Right renal cortex interstitium (tissue), 3 donors: ENCODE data around the gene RAB39B. TPM values are rescaled to one million over a fixed set of nuclear protein-coding genes. Genes with fewer than 3 reads are reported as not detected.

Source experiments
- DNase-seq, 3 donors: peaks; one replicate each; pipeline ENCODE4 v3.0.0-alpha.2; 2013; ENCODE audit warnings: low read depth in 3 of 3, low spot score in 2 of 3
- polyA plus RNA-seq, 3 donors: library from polyadenylated mRNA; unstranded; fragments of 120-200 nt; gene quantifications; one replicate each; pipeline ENCODE4 v1.2.1, GENCODE V29; 2013; ENCODE audit not compliant: insufficient read length in 3 of 3

RAB39B gene
- polyA plus RNA-seq, 3 donors: 2.8 to 3.5 (median 3.3) TPM

DNA sequence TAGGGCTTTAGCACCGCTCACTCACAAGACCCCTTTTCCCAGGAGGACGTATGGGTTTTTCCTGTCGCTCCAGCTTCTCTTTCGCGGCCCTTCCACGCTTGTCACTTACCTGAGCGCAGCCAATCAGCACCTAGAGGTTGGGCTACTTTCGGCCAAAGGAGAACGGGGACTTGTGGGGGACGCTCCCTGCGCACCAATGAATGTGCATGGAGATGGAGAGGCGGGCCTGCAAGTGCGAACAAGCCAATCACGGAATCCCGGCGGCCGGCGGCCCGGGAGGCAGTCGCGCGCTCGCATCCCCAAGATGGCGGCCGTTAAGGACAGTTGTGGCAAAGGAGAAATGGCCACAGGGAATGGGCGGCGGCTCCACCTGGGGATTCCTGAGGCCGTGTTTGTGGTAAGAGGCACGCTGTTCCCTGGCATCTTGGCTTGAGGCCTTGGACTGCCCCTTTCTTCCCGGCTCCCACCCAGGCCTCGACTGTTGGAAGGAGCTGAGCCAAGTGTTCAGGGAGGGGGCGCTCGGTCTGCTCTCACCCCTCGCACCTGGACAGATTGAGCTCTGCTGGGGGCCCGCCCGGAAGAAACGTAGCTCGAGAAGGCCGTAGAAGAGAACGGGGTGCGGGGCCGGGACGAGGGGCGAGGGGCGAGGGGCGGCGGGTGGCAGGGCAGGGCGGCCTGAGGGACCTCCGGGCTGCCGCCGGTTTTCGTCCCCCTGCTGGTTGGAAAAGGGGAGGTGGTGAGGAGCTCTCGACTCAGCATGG is 47.9 kb downstream of the RAB39B start, which contains the start of gene VBP1:
Gene VBP1 (plus strand): TSS at position 282 of the 761 bp plus-strand sequence. CDS start 23 bp downstream, at position 305.
- DNase-seq: peak; percentile 62 to 75 (median 74)

DNA sequence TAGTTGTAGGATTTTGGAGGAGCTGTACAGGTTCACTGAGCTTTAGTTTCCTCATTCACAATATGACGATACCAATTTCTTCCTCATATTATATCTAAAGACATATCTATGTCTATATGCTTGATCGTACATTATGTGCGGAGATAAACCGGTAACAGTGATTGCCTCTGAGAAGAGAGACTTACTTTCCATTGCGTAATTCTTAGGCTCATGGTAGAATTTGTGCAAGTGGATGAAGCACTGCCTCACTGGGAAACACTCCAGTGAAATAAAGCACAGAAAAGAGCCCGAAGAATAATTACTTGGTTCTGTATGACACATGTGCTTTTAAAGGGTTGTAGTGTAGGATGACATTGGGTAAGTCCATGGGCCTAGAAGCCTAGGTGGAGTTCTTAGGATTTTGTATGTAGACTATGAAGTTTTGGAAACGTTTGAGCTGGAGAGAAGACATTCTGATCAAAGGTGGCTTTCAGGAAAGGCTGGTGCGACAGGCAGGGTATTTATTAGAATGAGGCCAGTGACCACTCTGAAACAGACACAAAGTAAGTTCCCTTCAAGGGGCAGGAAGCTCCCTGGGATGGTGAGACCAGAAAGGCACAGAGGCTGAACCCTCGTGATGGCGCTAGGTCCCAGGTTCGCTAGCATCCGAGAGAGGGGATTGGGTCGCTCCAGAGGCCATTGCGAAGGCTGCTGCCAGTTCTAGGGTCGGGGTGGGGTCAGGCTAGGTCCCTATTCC is 48.7 kb downstream of the RAB39B start:
- peak in 1 of 3 donors; percentile 16 for DNase-seq

- DNase-seq: no peak
Measured at GRCh38 chrX:155213731-155214130, 50.6 kb downstream of the RAB39B start.

- DNase-seq: no peak
Measured at GRCh38 chrX:155211208-155211607, 53.1 kb downstream of the RAB39B start.

Other genes starting within 250 kb of the RAB39B start
- 10 to 100 TPM; 14.8 to 18.6 (median 18.2) TPM for gene F8, start 241.8 kb downstream of the RAB39B start, polyA plus RNA-seq
- 100 to 1,000 TPM; 135 to 146 (median 137) TPM for gene FUNDC2, start 237.6 kb downstream of the RAB39B start, polyA plus RNA-seq
- 1 to 10 TPM; 6.7 to 9.3 (median 6.7) TPM for gene CMC4, start 193.4 kb downstream of the RAB39B start, polyA plus RNA-seq
- 10 to 100 TPM; 21.4 to 27.3 (median 26.0) TPM for gene MTCP1, start 193.4 kb downstream of the RAB39B start, polyA plus RNA-seq
- gene BRCC3, start 193.0 kb downstream of the RAB39B start, polyA plus RNA-seq: 10 to 100 TPM; 29.5 to 30.6 (median 29.7) TPM
- 10 to 100 TPM; 86.4 to 92.1 (median 89.7) TPM for gene VBP1, start 48.0 kb downstream of the RAB39B start, polyA plus RNA-seq
- gene CLIC2, start 70.1 kb upstream of the RAB39B start, polyA plus RNA-seq: 1 to 10 TPM; 2.7 to 5.0 (median 3.8) TPM
- gene F8A2, start 117.6 kb upstream of the RAB39B start, polyA plus RNA-seq: not detected
- gene F8A3, start 194.1 kb upstream of the RAB39B start, polyA plus RNA-seq: 10 to 100 TPM in 2 of 3 donors, 1 to 10 TPM in 1; 7.1 to 15.3 (median 14.9) TPM